Endothelial cell of umbilical vein (primary cell): ENCODE measurements around the gene WASF2.

Source experiments
- EZH2 ChIP-seq: IDR thresholded peaks from 2 replicates; pipeline ENCODE4 v1.6.1; 2012; ENCODE audit warnings: borderline replicate concordance, low read depth, mild to moderate bottlenecking, moderate library complexity, low read length, inconsistent platforms; ENCODE audit not compliant: severe bottlenecking
- FOS ChIP-seq: IDR thresholded peaks from 2 replicates; pipeline ENCODE4 v1.6.1; 2011; ENCODE audit warnings: mild to moderate bottlenecking, low read length, moderate library complexity, borderline replicate concordance; ENCODE audit not compliant: insufficient read depth
- GATA2 ChIP-seq: IDR thresholded peaks from 2 replicates; pipeline ENCODE4 v1.7.0; 2011; ENCODE audit warnings: low read depth, mild to moderate bottlenecking, moderate library complexity, mixed read lengths, low read length; ENCODE audit not compliant: insufficient read length, insufficient read depth
- JUN ChIP-seq: IDR thresholded peaks from 2 replicates; pipeline ENCODE4 v1.6.1; 2011; ENCODE audit warnings: borderline replicate concordance, low read depth; ENCODE audit not compliant: insufficient read length, insufficient read depth
- MYC ChIP-seq: IDR thresholded peaks from one replicate; pipeline ENCODE4 v1.6.1; 2011; ENCODE audit warnings: mild to moderate bottlenecking, low read depth, low read length
- POLR2A ChIP-seq: IDR thresholded peaks from 2 replicates; pipeline ENCODE4 v1.6.1; 2012; ENCODE audit warnings: low read depth, mild to moderate bottlenecking, control low read depth, low read length
- POLR2AphosphoS5 ChIP-seq: IDR thresholded peaks from 2 replicates; pipeline ENCODE4 v1.6.1; 2012; ENCODE audit warnings: low read depth, mild to moderate bottlenecking, control low read depth, low read length, moderate library complexity; ENCODE audit not compliant: insufficient read depth
- TF ChIP-seq, protein P1 (sequence below), 2 donors: IDR thresholded peaks; 1 replicate in 1 of 2; 2 replicates in 1 of 2; pipeline ENCODE4 v1.5.1; 2011; ENCODE audit warnings: low read length in 2 of 2, mild to moderate bottlenecking in 2 of 2, moderate library complexity in 2 of 2, control low read depth in 1 of 2, inconsistent platforms in 1 of 2, low read depth in 1 of 2; ENCODE audit not compliant: insufficient read depth in 1 of 2; ENCODE audit errors: extremely low read depth in 1 of 2
- TF ChIP-seq, protein P2 (sequence below): IDR thresholded peaks from 2 replicates; pipeline ENCODE4 v1.6.1; 2011; ENCODE audit not compliant: insufficient read depth, insufficient read length

DNA sequence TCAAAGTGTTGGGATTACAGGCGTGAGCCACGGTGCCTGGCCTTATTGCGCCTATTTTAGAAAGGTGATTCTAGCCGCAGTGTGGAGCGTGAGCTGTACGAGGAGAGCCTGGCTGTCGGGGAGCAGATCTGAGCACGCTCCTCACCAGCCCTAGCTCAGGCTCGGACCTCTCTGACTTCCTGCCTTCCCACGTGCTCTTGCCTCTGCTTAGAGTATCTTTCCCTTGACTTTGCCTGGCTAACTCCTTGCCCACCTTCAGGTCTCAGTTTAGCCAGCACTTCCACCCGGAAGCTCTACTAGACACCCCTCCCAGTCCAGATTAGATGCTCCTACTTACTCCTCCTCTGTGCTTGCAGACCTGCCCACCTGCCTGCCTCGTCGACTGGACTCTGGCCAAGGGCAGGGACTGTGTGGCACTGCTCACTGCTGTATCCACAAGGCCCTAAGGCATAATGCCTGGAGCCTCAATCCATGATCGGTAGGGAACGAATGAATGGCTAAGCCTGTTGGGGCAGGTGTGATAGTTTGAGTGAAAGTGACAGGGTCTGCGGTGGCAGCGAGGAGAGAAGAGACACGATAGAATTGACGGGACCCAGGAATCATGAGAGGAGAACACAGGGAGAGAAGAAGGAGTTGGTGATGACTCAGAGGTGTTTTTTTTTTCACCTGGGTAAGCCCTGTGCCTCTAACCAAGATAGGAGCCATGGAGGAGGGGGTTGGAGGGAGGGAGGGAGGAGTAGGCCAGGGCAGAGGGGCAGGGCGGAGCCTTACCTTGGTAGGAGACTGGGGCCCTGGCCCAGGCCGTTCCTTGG, 28.1 kb upstream of the WASF2 start:
- TF ChIP-seq POLR2A (no peak), FOS (no peak), EZH2 (no peak), JUN (no peak), POLR2AphosphoS5 (no peak), MYC (no peak), GATA2 (no peak)
- TF ChIP-seq, protein P1, sequence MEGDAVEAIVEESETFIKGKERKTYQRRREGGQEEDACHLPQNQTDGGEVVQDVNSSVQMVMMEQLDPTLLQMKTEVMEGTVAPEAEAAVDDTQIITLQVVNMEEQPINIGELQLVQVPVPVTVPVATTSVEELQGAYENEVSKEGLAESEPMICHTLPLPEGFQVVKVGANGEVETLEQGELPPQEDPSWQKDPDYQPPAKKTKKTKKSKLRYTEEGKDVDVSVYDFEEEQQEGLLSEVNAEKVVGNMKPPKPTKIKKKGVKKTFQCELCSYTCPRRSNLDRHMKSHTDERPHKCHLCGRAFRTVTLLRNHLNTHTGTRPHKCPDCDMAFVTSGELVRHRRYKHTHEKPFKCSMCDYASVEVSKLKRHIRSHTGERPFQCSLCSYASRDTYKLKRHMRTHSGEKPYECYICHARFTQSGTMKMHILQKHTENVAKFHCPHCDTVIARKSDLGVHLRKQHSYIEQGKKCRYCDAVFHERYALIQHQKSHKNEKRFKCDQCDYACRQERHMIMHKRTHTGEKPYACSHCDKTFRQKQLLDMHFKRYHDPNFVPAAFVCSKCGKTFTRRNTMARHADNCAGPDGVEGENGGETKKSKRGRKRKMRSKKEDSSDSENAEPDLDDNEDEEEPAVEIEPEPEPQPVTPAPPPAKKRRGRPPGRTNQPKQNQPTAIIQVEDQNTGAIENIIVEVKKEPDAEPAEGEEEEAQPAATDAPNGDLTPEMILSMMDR (IDR thresholded peaks at IDR 0.05; ENCODE audit: extremely low read depth in 1 of 2, insufficient read depth in 1 of 2, low read depth in 1 of 2, low read length in 2 of 2), result no peak
- TF ChIP-seq, protein P2, sequence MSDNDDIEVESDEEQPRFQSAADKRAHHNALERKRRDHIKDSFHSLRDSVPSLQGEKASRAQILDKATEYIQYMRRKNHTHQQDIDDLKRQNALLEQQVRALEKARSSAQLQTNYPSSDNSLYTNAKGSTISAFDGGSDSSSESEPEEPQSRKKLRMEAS, result no peak
